Thoracic aorta (tissue), 2 donors: Measurements from ENCODE around the gene TEX29. TPM values are rescaled to one million over a fixed set of nuclear protein-coding genes. Genes with fewer than 3 reads are reported as not detected.

Source experiments
- ATAC-seq: fragments of 150-250 bp; one replicate; pipeline ENCODE4 v1.8.0; 2017; ENCODE audit warnings: low read depth; ENCODE audit not compliant: insufficient number of reproducible peaks, low FRiP score
- DNase-seq: peaks from one replicate; pipeline ENCODE4 v3.0.0-alpha.2; 2020; ENCODE audit warnings: low spot score
- H3K27ac ChIP-seq, 2 donors: fragments of 200-600 bp; sonication (generic); 1 replicate in 1 of 2; 2 replicates in 1 of 2; pipeline ENCODE4 v1.5.1; 2016; ENCODE audit warnings: mild to moderate bottlenecking in 2 of 2, moderate library complexity in 2 of 2
- H3K27me3 ChIP-seq: fragments of 200-600 bp; sonication (generic); replicated peaks from 2 replicates; pipeline ENCODE4 v1.6.0; 2016; ENCODE audit warnings: mild to moderate bottlenecking; ENCODE audit not compliant: insufficient read depth
- H3K36me3 ChIP-seq: fragments of 200-600 bp; sonication (generic); one replicate; pipeline ENCODE4 v1.5.1; 2016
- H3K4me1 ChIP-seq, 2 donors: fragments of 200-600 bp; sonication (generic); 1 replicate in 1 of 2; 2 replicates in 1 of 2; pipeline versions ENCODE4 v1.5.1 to v1.6.0; 2016; ENCODE audit warnings: low read depth in 2 of 2, mild to moderate bottlenecking in 1 of 2; ENCODE audit not compliant: control insufficient read depth in 1 of 2
- H3K4me3 ChIP-seq: fragments of 200-600 bp; sonication (generic); 2 replicates; pipeline ENCODE4 v1.5.1; 2016; ENCODE audit warnings: mild to moderate bottlenecking
- H3K9me3 ChIP-seq: fragments of 200-600 bp; sonication (generic); 2 replicates; pipeline ENCODE4 v1.5.1; 2016
- total RNA-seq, 2 donors: library from RNA; depleted of rRNA; stranded (reverse); fragments of >200 nt; gene quantifications; one replicate each; pipeline versions ENCODE4 v1.1.0 to v1.2.3, GENCODE V29; 2016
- TF ChIP-seq, protein P1 (sequence below): fragments of 200-600 bp; sonication (generic); IDR thresholded peaks from one replicate; pipeline ENCODE4 v1.5.1; 2019; ENCODE audit warnings: antibody characterized with exemption

Gene TEX29
- total RNA-seq, result not detected

DNA sequence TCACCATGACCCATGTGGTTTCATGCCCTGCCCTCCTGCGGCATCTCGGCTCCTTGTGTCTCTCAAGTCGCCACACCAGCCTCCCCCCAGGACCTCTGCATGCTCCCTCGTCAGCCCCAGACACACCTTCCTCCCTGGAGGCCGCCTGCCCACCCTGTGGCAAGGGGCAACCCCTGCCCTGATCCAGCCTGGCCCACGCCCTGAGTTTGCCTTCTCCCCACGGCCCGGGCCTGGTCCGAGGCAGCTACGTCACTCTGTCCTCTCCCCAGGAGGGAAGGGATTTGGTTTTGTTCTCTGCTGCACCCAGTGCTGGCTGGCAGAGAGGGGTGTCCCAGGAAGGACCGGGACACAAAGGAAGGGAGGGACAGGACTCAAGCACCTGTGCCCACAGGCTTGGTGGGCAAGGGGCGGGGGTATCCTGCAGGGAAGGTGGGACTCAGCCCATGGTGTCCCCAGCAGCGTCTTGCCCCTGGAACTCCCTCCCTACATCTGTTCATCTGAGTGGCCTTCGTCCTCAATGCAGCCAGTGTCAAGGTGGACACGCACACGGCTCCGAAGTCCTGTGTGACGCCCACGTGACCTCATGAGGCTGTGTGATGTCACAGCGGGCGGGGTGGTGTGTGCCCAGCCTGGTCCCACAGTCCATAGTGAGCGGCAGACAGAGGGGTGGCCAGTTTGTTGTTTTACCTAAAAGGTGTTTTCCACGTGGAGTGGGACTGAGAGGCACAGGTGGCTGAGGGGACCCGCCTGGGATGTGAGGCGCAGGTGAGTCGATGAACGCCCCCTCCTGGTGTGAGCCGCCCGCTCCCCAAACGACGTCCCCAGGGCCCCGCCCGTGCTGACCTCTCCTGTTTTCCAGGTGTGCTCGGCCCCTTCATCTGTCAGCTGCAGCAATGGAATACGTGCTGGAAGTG is at the start of gene TEX29:
Gene TEX29, plus strand, starts transcription at position 645 of the 914 bp plus-strand sequence. Its CDS starts 249 bp downstream, at position 894.
- Histone ChIP-seq H3K4me1 (peaks cover 0 to 12% of the 10 kb centered on the region in 2 donors), H3K27me3 (no peaks in the 10 kb centered on the region), H3K36me3 (no peaks in the 10 kb centered on the region), H3K4me3 (no peak within 1 kb of the TSS), H3K9me3 (no peaks in the 10 kb centered on the region), H3K27ac (no peak within 1 kb of the TSS)
- DNase-seq (no peak), ATAC-seq (no peak)
- TF ChIP-seq, protein P1, sequence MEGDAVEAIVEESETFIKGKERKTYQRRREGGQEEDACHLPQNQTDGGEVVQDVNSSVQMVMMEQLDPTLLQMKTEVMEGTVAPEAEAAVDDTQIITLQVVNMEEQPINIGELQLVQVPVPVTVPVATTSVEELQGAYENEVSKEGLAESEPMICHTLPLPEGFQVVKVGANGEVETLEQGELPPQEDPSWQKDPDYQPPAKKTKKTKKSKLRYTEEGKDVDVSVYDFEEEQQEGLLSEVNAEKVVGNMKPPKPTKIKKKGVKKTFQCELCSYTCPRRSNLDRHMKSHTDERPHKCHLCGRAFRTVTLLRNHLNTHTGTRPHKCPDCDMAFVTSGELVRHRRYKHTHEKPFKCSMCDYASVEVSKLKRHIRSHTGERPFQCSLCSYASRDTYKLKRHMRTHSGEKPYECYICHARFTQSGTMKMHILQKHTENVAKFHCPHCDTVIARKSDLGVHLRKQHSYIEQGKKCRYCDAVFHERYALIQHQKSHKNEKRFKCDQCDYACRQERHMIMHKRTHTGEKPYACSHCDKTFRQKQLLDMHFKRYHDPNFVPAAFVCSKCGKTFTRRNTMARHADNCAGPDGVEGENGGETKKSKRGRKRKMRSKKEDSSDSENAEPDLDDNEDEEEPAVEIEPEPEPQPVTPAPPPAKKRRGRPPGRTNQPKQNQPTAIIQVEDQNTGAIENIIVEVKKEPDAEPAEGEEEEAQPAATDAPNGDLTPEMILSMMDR, result no peak

DNA sequence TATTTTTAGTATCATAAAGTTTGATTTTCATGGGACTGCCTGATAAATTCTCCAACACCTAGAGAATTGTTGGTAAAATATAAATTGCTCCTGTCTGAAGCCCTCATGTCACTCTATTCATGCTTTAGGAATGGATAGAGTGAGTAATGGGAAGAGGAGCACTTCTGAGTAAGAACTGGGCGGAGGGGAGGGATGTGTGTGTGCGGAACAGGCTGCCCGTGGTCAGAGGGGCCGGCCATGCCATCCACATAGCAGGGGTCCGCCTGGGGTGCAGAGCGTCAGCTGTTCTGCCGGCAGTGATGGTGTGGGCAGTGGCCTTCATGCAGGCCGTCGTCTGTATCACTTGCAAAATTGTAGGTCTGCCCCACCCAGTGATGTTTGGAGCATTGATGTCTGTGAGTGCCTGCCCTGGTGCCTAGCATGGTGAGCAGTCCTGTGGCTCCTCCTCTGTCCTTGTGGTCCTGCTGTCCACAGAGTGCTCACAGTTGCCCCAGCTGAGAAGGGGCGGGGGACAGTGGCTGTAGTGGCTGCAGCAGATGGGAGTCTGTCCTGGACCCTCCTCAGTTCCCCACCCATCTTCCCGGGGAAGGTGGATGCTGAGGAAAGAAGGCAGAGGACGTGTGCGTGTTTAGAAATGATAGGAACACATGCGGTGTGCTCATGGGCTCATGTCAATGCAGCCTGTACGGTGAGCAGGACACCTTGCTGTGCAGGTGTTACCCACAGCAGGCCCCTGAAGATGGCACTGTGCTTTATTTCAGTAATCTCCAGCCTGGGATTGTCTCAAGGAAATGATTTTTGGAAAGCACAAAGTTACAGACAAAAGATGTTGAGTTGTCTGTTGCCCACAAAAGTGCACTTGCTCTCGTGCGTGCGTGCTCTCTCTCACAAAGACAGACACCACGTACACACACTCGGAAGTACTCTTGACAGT is 49.4 kb upstream of the TEX29 start:
- Histone ChIP-seq H3K4me3 (no peak overlapping the region), H3K27ac (peak overlapping the region; percentile 19 to 35), H3K36me3 (peaks cover 18% of the 10 kb centered on the region), H3K9me3 (no peaks in the 10 kb centered on the region), H3K4me1 (peaks cover 8 to 38% of the 10 kb centered on the region in 2 donors), H3K27me3 (no peaks in the 10 kb centered on the region)
- TF ChIP-seq, protein P1, result no peak
- DNase-seq, result no peak
- ATAC-seq, result no peak

DNA sequence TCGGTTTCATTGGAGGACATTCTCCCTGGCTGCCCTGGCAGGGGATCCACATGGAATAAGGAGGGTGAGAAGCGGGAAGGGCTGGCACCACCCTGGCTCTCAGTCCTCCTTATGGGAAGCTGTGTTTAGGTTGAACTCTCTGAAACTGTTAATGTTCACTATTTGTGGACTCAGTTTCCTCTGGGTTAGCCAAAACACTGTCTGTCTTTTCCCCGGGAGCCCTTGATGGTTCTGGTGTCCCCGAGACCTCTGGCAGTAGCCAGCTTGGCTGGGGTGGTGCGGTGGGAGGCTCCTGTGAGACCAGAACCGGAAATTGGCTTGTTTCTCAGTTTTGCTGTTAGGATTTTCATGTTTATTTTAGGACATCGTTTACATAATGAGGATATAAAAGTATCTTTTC is 48.3 kb upstream of the TEX29 start:
- TF ChIP-seq, protein P1, result no peak
- ATAC-seq (no peak), DNase-seq (no peak)
- Histone ChIP-seq H3K36me3 (peaks cover 26% of the 10 kb centered on the region), H3K27me3 (no peaks in the 10 kb centered on the region), H3K4me3 (no peak overlapping the region), H3K4me1 (peaks cover 8 to 38% of the 10 kb centered on the region in 2 donors), H3K27ac (peak overlapping the region; percentile 33 to 58), H3K9me3 (no peaks in the 10 kb centered on the region)

DNA sequence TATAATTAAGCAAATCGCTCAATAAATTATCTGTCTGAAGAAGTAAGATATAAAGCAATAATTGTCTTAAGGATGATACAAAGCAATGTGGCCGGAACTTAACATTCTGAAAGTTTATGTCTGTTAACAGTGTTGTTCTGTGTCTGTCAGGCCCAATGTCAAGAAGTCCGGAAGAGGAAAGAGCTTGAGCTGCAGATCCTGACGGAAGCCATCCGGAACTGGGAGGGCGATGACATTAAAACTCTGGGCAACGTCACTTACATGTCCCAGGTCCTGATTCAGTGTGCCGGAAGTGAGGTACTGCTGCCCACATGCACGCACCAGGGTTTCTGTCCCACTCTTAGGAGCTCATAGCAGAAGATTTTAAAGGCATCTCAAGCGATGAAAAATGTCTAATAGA is 45.1 kb upstream of the TEX29 start:
- Histone ChIP-seq H3K4me3 (no peak overlapping the region), H3K4me1 (peaks cover 7 to 31% of the 10 kb centered on the region in 2 donors), H3K9me3 (no peaks in the 10 kb centered on the region), H3K36me3 (peaks cover 19% of the 10 kb centered on the region), H3K27ac (no peak overlapping the region), H3K27me3 (no peaks in the 10 kb centered on the region)
- DNase-seq (no peak), ATAC-seq (no peak)
- TF ChIP-seq, protein P1, result no peak
